Effector memory CD4-positive, alpha-beta T cell (primary cell): ENCODE results near the gene GBP2.

Source experiments
- DNase-seq, 3 donors: peaks; one replicate each; pipeline ENCODE4 v3.0.0-alpha.2; 2020
- H3K27ac ChIP-seq: 2 replicates; pipeline ENCODE4 v1.7.0; 2013; ENCODE audit warnings: mild to moderate bottlenecking, low read length, moderate library complexity; ENCODE audit not compliant: insufficient read depth, poor library complexity, severe bottlenecking
- H3K27me3 ChIP-seq: replicated peaks from 2 replicates; pipeline ENCODE4 v1.7.0; 2013; ENCODE audit warnings: mild to moderate bottlenecking, low read length; ENCODE audit not compliant: insufficient read depth, control insufficient read depth, poor library complexity, severe bottlenecking
- H3K36me3 ChIP-seq: 2 replicates; pipeline ENCODE4 v1.7.0; 2013; ENCODE audit warnings: mild to moderate bottlenecking, low read length, moderate library complexity; ENCODE audit not compliant: control insufficient read depth, insufficient read depth
- H3K4me1 ChIP-seq: 2 replicates; pipeline ENCODE4 v1.7.0; 2013; ENCODE audit warnings: low read length, mild to moderate bottlenecking; ENCODE audit not compliant: control insufficient read depth, insufficient read depth, poor library complexity, severe bottlenecking
- H3K4me3 ChIP-seq: 2 replicates; pipeline ENCODE4 v1.7.0; 2013; ENCODE audit warnings: low read length, low read depth, mild to moderate bottlenecking; ENCODE audit not compliant: insufficient read depth, poor library complexity, severe bottlenecking
- H3K9me3 ChIP-seq: 2 replicates; pipeline ENCODE4 v1.7.0; 2013; ENCODE audit warnings: mild to moderate bottlenecking, low read length, moderate library complexity; ENCODE audit not compliant: control insufficient read depth
- total RNA-seq, 3 donors: gene quantifications; one replicate each; lab custom pipeline; 2026; lab: John Stamatoyannopoulos, UW

GBP2 gene
- total RNA-seq, result 248 to 252 (median 250) reads per million in 3 donors

GRCh38 chr1:89125913-89126580 lies at the start of gene GBP2:
Gene GBP2, minus strand, starts transcription at chr1:89126114. Its CDS starts 4,148 bp downstream, at chr1:89121966.
- H3K9me3 ChIP-seq, result no peaks in the 10 kb centered on the region
- H3K4me1 ChIP-seq, result no peaks in the 10 kb centered on the region
- H3K36me3 ChIP-seq, result no peaks in the 10 kb centered on the region
- DNase-seq, result no peak
- peak within 1 kb of the TSS; percentile 75 for H3K4me3 ChIP-seq
- H3K27me3 ChIP-seq, result no peaks in the 10 kb centered on the region
- H3K27ac ChIP-seq, result peak within 1 kb of the TSS; percentile 81

- Histone ChIP-seq H3K27me3 (no peaks in the 10 kb centered on the region), H3K27ac (no peak overlapping the region), H3K36me3 (no peaks in the 10 kb centered on the region), H3K4me3 (no peak overlapping the region), H3K9me3 (no peaks in the 10 kb centered on the region), H3K4me1 (no peaks in the 10 kb centered on the region)
- DNase-seq, result no peak
These were observed 48.6 kb upstream of the GBP2 start for GRCh38 chr1:89174491-89174890.

GRCh38 chr1:89172468-89173143 lies 46.7 kb upstream of the GBP2 start:
- no peaks in the 10 kb centered on the region for H3K27me3 ChIP-seq
- no peak overlapping the region for H3K27ac ChIP-seq
- no peak for DNase-seq
- no peaks in the 10 kb centered on the region for H3K4me1 ChIP-seq
- no peaks in the 10 kb centered on the region for H3K9me3 ChIP-seq
- H3K36me3 ChIP-seq, result no peaks in the 10 kb centered on the region
- no peak overlapping the region for H3K4me3 ChIP-seq

GRCh38 chr1:89171067-89171438 lies 45.1 kb upstream of the GBP2 start:
- H3K36me3 ChIP-seq, result no peaks in the 10 kb centered on the region
- no peaks in the 10 kb centered on the region for H3K4me1 ChIP-seq
- H3K27ac ChIP-seq, result no peak overlapping the region
- no peak overlapping the region for H3K4me3 ChIP-seq
- no peaks in the 10 kb centered on the region for H3K9me3 ChIP-seq
- no peaks in the 10 kb centered on the region for H3K27me3 ChIP-seq
- no peak for DNase-seq

GRCh38 chr1:89170170-89171066 lies 44.5 kb upstream of the GBP2 start:
- Histone ChIP-seq H3K4me3 (no peak overlapping the region), H3K36me3 (no peaks in the 10 kb centered on the region), H3K27me3 (no peaks in the 10 kb centered on the region), H3K27ac (no peak overlapping the region), H3K4me1 (no peaks in the 10 kb centered on the region), H3K9me3 (no peaks in the 10 kb centered on the region)
- DNase-seq, result no peak

GRCh38 chr1:89169166-89169565 lies 43.3 kb upstream of the GBP2 start:
- H3K9me3 ChIP-seq, result no peaks in the 10 kb centered on the region

GRCh38 chr1:89167590-89168230 lies 41.8 kb upstream of the GBP2 start:
- no peak overlapping the region for H3K4me3 ChIP-seq
- H3K27me3 ChIP-seq, result no peaks in the 10 kb centered on the region
- H3K27ac ChIP-seq, result no peak overlapping the region
- no peaks in the 10 kb centered on the region for H3K36me3 ChIP-seq
- DNase-seq, result no peak
- no peaks in the 10 kb centered on the region for H3K9me3 ChIP-seq
- H3K4me1 ChIP-seq, result no peaks in the 10 kb centered on the region

More at GRCh38 chr1:89169166-89169565, 43.3 kb upstream of the GBP2 start:
- Histone ChIP-seq H3K4me3 (no peak overlapping the region), H3K27me3 (no peaks in the 10 kb centered on the region), H3K4me1 (no peaks in the 10 kb centered on the region), H3K27ac (no peak overlapping the region), H3K36me3 (no peaks in the 10 kb centered on the region)
- DNase-seq, result no peak

GRCh38 chr1:89166705-89167104 lies 40.8 kb upstream of the GBP2 start:
- DNase-seq, result no peak
- no peak overlapping the region for H3K27ac ChIP-seq

GRCh38 chr1:89165811-89166210 lies 39.9 kb upstream of the GBP2 start:
- no peaks in the 10 kb centered on the region for H3K27me3 ChIP-seq
- H3K9me3 ChIP-seq, result no peaks in the 10 kb centered on the region
- no peak for DNase-seq
- H3K27ac ChIP-seq, result no peak overlapping the region
- no peaks in the 10 kb centered on the region for H3K36me3 ChIP-seq
- no peaks in the 10 kb centered on the region for H3K4me1 ChIP-seq
- H3K4me3 ChIP-seq, result no peak overlapping the region

More at GRCh38 chr1:89166705-89167104, 40.8 kb upstream of the GBP2 start:
- H3K36me3 ChIP-seq, result no peaks in the 10 kb centered on the region
- H3K9me3 ChIP-seq, result no peaks in the 10 kb centered on the region
- H3K4me1 ChIP-seq, result no peaks in the 10 kb centered on the region
- H3K4me3 ChIP-seq, result no peak overlapping the region
- H3K27me3 ChIP-seq, result no peaks in the 10 kb centered on the region
